ENCODE data around the gene GTF2B. TPM values are rescaled to one million over a fixed set of nuclear protein-coding genes. Genes with fewer than 3 reads are reported as not detected.
"Not testable (repeated sequence)": the region's sequence is repeated elsewhere in the genome, so short reads cannot be mapped to it uniquely, and the experiment has no call there.

Gene GTF2B
- total RNA-seq, 1 experiment from 2014 or later = 31.9 TPM

- POLR2A ChIA-PET (ENCODE audit: low non-redundant PET) = no interaction called here
- TF ChIP-seq CTCF (conservative IDR thresholded peaks at IDR 0.05; ENCODE audit: low read depth, low read length) = no peak
- no peak for TF ChIP-seq EZH2 (IDR thresholded peaks at IDR 0.05; ENCODE audit: borderline replicate concordance, low read depth, low read length, poor library complexity, severe bottlenecking)
These were observed 44.8 kb upstream of the GTF2B start for GRCh38 chr1:88936223-88936523.

GRCh38 chr1:88935522-88936222 lies 44.3 kb upstream of the GTF2B start:
- DNase-seq (ENCODE audit: low spot score) = peak; percentile 59
- POLR2A ChIA-PET (ENCODE audit: low non-redundant PET) = no interaction called here
- TF ChIP-seq CTCF (conservative IDR thresholded peaks at IDR 0.05; ENCODE audit: low read depth, low read length) (peak; percentile 74), EZH2 (IDR thresholded peaks at IDR 0.05; ENCODE audit: borderline replicate concordance, low read depth, low read length, poor library complexity, severe bottlenecking) (no peak)
- CTCF ChIA-PET = no interaction called here
- H3K9me3 ChIP-seq (ENCODE audit: low read depth, low read length, poor library complexity, severe bottlenecking) = no peaks in the 10 kb centered on the region
- BruUV-seq (replicated peaks) = no TSS peak
- H3K4me3 ChIP-seq (ENCODE audit: low read depth, low read length, poor library complexity, severe bottlenecking) = no peak overlapping the region
- intact Hi-C loops (cut with micrococcal nuclease; ENCODE audit: unreplicated experiment) = no loop called here
- H3K4me1 ChIP-seq (ENCODE audit: insufficient read depth, low read length, poor library complexity, severe bottlenecking) = no peaks in the 10 kb centered on the region
- H3K27me3 ChIP-seq (replicated peaks; ENCODE audit: insufficient read depth, low read depth, low read length, poor library complexity) = no peaks in the 10 kb centered on the region
- no peak overlapping the region for H3K27ac ChIP-seq (ENCODE audit: low read depth, low read length, poor library complexity, severe bottlenecking)
- H3K36me3 ChIP-seq (ENCODE audit: insufficient read depth, low read length, poor library complexity, severe bottlenecking) = peaks cover 31% of the 10 kb centered on the region

More at GRCh38 chr1:88936223-88936523, 44.8 kb upstream of the GTF2B start:
- Histone ChIP-seq H3K9me3 (ENCODE audit: low read depth, low read length, poor library complexity, severe bottlenecking) (no peaks in the 10 kb centered on the region), H3K27ac (ENCODE audit: low read depth, low read length, poor library complexity, severe bottlenecking) (no peak overlapping the region), H3K4me1 (ENCODE audit: insufficient read depth, low read length, poor library complexity, severe bottlenecking) (no peaks in the 10 kb centered on the region), H3K36me3 (ENCODE audit: insufficient read depth, low read length, poor library complexity, severe bottlenecking) (peaks cover 36% of the 10 kb centered on the region), H3K27me3 (replicated peaks; ENCODE audit: insufficient read depth, low read depth, low read length, poor library complexity) (no peaks in the 10 kb centered on the region), H3K4me3 (ENCODE audit: low read depth, low read length, poor library complexity, severe bottlenecking) (no peak overlapping the region)
- intact Hi-C loops (cut with micrococcal nuclease; ENCODE audit: unreplicated experiment) = no loop called here
- CTCF ChIA-PET = no interaction called here
- DNase-seq (ENCODE audit: low spot score) = no peak
- no TSS peak for BruUV-seq (replicated peaks)

- H3K4me3 ChIP-seq (ENCODE audit: low read depth, low read length, poor library complexity, severe bottlenecking); H3K27me3 ChIP-seq (replicated peaks; ENCODE audit: insufficient read depth, low read depth, low read length, poor library complexity); H3K4me1 ChIP-seq (ENCODE audit: insufficient read depth, low read length, poor library complexity, severe bottlenecking); H3K27ac ChIP-seq (ENCODE audit: low read depth, low read length, poor library complexity, severe bottlenecking); H3K36me3 ChIP-seq (ENCODE audit: insufficient read depth, low read length, poor library complexity, severe bottlenecking); H3K9me3 ChIP-seq (ENCODE audit: low read depth, low read length, poor library complexity, severe bottlenecking); intact Hi-C loops (cut with micrococcal nuclease; ENCODE audit: unreplicated experiment); BruUV-seq (replicated peaks); POLR2A ChIA-PET (ENCODE audit: low non-redundant PET); CTCF ChIA-PET; DNase-seq (ENCODE audit: low spot score): not testable (repeated sequence)
These were observed 38.8 kb upstream of the GTF2B start for GRCh38 chr1:88930176-88930575.

GRCh38 chr1:88923224-88923623 lies 31.9 kb upstream of the GTF2B start:
- CTCF ChIA-PET = no interaction called here
- no peak overlapping the region for H3K27ac ChIP-seq (ENCODE audit: low read depth, low read length, poor library complexity, severe bottlenecking)

More at GRCh38 chr1:88923224-88923623, 31.9 kb upstream of the GTF2B start:
- no peak for DNase-seq (ENCODE audit: low spot score)
- no peak for TF ChIP-seq CTCF (conservative IDR thresholded peaks at IDR 0.05; ENCODE audit: low read depth, low read length)
- TF ChIP-seq EZH2 (IDR thresholded peaks at IDR 0.05; ENCODE audit: borderline replicate concordance, low read depth, low read length, poor library complexity, severe bottlenecking) = no peak
- Histone ChIP-seq H3K36me3 (ENCODE audit: insufficient read depth, low read length, poor library complexity, severe bottlenecking) (peaks cover 3% of the 10 kb centered on the region), H3K9me3 (ENCODE audit: low read depth, low read length, poor library complexity, severe bottlenecking) (peaks cover 4% of the 10 kb centered on the region), H3K4me3 (ENCODE audit: low read depth, low read length, poor library complexity, severe bottlenecking) (no peak overlapping the region), H3K4me1 (ENCODE audit: insufficient read depth, low read length, poor library complexity, severe bottlenecking) (no peaks in the 10 kb centered on the region), H3K27me3 (replicated peaks; ENCODE audit: insufficient read depth, low read depth, low read length, poor library complexity) (no peaks in the 10 kb centered on the region)
- no TSS peak for BruUV-seq (replicated peaks)
- POLR2A ChIA-PET (ENCODE audit: low non-redundant PET) = no interaction called here
- intact Hi-C loops (cut with micrococcal nuclease; ENCODE audit: unreplicated experiment) = no loop called here
